Activated naive CD8-positive, alpha-beta T cell treated with anti-CD3 and anti-CD28 coated beads, Interleukin-2, amount 10 ng/mL, durations not matched to agents 7 days and 5 days (primary cell): ENCODE results near the gene ZNF683. TPM values are rescaled to one million over a fixed set of nuclear protein-coding genes. Genes with fewer than 3 reads are reported as not detected.

Experiments used
- ATAC-seq: fragments of 150-1000 bp; cut with Tn5 transposase; one replicate; pipeline ENCODE4 v1.10.0; 2021; ENCODE audit warnings: low read depth, moderate library complexity
- POLR2A ChIA-PET: fragments of 350-600 bp; sonication (Branson Sonifier 250); formaldehyde crosslinking; loops from one replicate; lab custom pipeline; 2021; ENCODE audit warnings: antibody characterized with exemption; lab: Charles Lee
- DNase-seq: peaks from one replicate; pipeline ENCODE4 v3.0.0; 2021
- H3K27ac Mint-ChIP-seq: one replicate; pipeline ENCODE4 v1.8.0; 2022; ENCODE audit warnings: mild to moderate bottlenecking, mixed read lengths
- H3K27me3 Mint-ChIP-seq: one replicate; pipeline ENCODE4 v1.8.0; 2022; ENCODE audit warnings: mild to moderate bottlenecking, moderate library complexity, mixed read lengths
- H3K36me3 Mint-ChIP-seq: one replicate; pipeline ENCODE4 v1.8.0; 2021; ENCODE audit warnings: mild to moderate bottlenecking, mixed read lengths
- H3K4me1 Mint-ChIP-seq: one replicate; pipeline ENCODE4 v1.8.0; 2021; ENCODE audit warnings: mixed read lengths
- H3K4me3 Mint-ChIP-seq: one replicate; pipeline ENCODE4 v1.8.0; 2022; ENCODE audit warnings: mild to moderate bottlenecking, moderate library complexity, mixed read lengths
- H3K9me3 Mint-ChIP-seq: one replicate; pipeline ENCODE4 v1.8.0; 2021; ENCODE audit warnings: mixed read lengths
- total RNA-seq, 2 experiments: library from RNA; stranded (reverse); gene quantifications; one replicate each; pipeline ENCODE4 v1.2.3, GENCODE V29; 2021

ZNF683 gene
- total RNA-seq, 2 experiments from 2014 or later: 9.3 to 9.9 TPM

DNA sequence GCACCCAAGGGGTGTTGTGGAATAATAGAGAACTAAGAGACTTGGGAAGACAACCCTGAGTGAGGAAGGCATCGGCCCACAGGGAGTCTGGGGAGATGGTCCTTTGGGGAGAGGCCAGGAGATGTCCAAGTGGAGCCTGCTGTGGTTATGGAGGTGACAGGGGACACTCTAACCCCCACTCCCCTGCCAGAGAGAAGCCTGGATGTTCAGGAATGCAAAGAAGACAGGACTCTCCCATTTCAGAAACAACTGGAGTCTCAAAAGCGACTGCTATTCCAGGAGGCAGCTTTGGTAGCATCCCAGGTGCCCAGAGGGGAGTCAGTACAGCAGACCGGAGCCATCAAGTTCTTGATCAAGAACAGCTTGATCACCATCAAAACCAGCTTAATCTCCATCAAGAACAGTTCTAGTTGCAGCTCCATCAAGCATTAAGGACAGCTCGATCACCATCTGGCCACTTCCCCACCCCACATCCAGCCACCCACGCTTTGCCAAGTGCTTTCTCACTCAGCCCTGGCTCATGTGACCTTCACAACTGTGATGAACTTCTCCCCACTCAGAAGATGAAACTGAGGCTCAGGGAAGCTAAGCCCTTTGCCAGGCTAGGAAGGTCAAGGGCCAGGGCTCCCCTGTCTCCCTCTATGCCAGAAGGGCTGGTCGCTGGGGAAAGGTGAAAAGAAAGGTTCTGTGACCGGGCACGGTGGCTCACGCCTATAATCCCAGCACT, 54.0 kb downstream of the ZNF683 start:
- peak overlapping the region; percentile 83 for H3K27ac Mint-ChIP-seq
- H3K4me3 Mint-ChIP-seq: peak overlapping the region; percentile 94
- H3K27me3 Mint-ChIP-seq: no peaks in the 10 kb centered on the region
- DNase-seq (no peak), ATAC-seq (no peak)
- H3K9me3 Mint-ChIP-seq: no peaks in the 10 kb centered on the region
- H3K36me3 Mint-ChIP-seq: peaks cover 43% of the 10 kb centered on the region
- peaks cover 51% of the 10 kb centered on the region for H3K4me1 Mint-ChIP-seq
- POLR2A ChIA-PET: interaction anchor here (0.6 to 24.2 kb wide), 11 partner anchors 10 to 74 kb away, joined by 3 to 1079 read pairs (median 6); partner anchors contain the start of genes SH3BGRL3 and UBXN11

DNA sequence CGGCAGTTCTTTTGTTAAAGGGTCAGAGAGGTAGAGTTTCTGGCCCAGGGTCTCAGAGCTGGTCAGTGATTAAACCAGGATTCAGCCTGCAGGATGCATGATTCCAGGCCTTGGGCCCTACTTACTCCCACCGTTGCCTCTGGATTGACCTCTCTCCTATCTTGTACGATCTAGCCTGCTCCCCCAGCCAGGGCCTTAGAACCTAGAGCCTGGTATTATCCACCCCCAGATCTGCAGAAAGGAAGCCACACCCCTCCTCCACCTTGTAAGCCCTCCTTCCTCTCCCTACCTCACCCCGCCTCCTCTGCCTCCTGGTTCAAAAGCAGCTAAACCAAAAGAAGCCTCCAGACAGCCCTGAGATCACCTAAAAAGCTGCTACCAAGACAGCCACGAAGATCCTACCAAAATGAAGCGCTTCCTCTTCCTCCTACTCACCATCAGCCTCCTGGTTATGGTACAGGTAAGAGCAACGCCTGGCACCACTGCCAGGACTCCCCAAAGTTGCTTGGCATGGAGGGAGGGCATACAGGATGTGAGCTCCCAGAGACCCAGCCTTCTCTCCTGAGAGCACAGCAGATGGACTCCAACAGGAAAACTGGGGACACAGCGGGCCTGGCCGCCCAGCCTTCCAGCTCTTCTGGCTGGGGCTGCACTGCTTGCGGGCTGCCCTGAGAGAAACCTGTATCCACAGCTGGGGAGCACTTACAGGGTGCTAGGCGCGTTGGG, 54.8 kb downstream of the ZNF683 start, which contains the start of gene CD52:
Gene CD52 (plus strand): TSS at position 347 of the 726 bp plus-strand sequence. CDS start 60 bp downstream, at position 407.
- Mint-ChIP-seq H3K4me1 (peaks cover 53% of the 10 kb centered on the region), H3K36me3 (peaks cover 39% of the 10 kb centered on the region), H3K4me3 (peak within 1 kb of the TSS; percentile 94), H3K27ac (peak within 1 kb of the TSS; percentile 83), H3K27me3 (no peaks in the 10 kb centered on the region), H3K9me3 (no peaks in the 10 kb centered on the region)
- POLR2A ChIA-PET: interaction anchor here (0.6 to 24.2 kb wide), 12 partner anchors 9 to 1904 kb away, joined by 3 to 1079 read pairs (median 6); partner anchors contain the start of genes SH3BGRL3 and UBXN11
- ATAC-seq: peak; percentile 75
- peak; percentile 65 for DNase-seq

DNA sequence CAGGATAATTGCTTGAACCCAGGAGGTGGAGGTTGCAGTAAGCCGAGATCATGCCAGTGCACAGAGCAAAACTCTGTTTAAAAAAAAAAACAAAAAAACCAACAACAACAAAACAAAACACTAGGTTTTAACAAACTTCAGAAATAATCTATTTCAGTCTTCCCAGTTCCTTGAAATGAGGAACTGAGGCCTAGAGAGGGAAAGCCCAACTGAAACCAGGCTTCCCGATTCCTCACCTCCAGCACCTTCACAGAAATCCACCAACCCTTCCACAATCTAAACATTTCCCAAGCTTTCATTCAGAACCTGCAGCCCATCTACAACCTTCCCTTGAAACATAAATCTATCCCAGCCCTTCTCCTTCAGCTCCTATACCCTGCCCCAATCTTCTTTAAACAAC, 55.4 kb downstream of the ZNF683 start:
- Mint-ChIP-seq H3K36me3 (peaks cover 33% of the 10 kb centered on the region), H3K9me3 (no peaks in the 10 kb centered on the region)

DNA sequence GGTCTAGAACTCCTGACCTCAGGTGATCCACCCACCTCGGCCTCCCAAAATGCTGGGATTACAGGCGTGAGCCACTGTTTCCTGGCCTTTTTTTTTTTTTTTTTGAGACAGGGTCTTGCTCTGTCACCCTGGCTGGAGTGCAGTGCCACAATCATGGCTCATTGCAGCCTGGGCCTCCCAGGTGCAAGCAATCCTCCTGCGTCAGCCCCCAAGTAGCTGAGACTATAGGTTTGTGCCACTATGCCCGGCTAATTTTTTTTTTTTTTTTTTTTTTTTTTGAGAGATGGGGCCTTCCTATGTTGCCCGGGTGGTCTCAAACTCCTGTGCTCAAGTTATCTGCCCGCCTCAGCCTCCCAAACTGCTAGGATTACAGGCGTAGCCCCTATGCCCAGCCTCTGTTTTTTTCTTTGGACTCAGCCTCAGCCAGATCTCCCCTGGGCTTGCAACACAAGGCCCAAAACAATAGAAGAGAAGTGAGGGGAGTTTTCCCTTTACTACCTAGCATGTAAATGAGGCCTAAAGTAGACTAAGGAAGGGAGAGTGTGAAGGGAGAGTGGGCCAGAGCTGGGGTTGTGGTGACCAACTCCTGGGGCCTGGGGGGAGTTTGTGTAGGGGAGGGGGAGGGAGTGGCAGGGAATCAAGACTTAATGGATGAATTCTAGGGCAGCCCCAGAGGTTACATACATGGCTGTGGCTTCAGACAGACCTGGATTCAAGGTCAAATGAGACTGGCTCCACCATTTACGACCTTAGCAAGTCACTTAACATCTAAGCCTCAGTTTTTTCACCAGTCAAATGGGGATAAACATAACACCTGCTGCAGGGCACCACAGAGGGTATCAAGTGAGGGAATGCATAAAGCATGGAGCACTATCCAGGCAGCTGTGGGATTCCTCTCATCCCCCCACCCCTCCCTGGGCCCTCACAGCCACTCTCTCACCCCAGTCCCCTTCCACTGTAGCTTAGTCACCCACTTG, 56.4 kb downstream of the ZNF683 start:
- Mint-ChIP-seq H3K4me1 (peaks cover 47% of the 10 kb centered on the region), H3K9me3 (no peaks in the 10 kb centered on the region), H3K27ac (peak overlapping the region; percentile 81), H3K27me3 (no peaks in the 10 kb centered on the region), H3K36me3 (peaks cover 28% of the 10 kb centered on the region), H3K4me3 (peak overlapping the region; percentile 94)
- POLR2A ChIA-PET: interaction anchor here (0.6 to 24.2 kb wide), 8 partner anchors 8 to 68 kb away, joined by 3 to 1079 read pairs (median 6); partner anchors contain the start of genes SH3BGRL3 and UBXN11
- ATAC-seq (no peak), DNase-seq (no peak)

More for the DNA sequence above, 55.4 kb downstream of the ZNF683 start:
- POLR2A ChIA-PET: interaction anchor here (0.7 to 24.2 kb wide), 9 partner anchors 9 to 76 kb away, joined by 3 to 1079 read pairs (median 6); partner anchors contain the start of genes SH3BGRL3 and UBXN11
- H3K4me3 Mint-ChIP-seq: peak overlapping the region; percentile 94
- no peaks in the 10 kb centered on the region for H3K27me3 Mint-ChIP-seq
- ATAC-seq (no peak), DNase-seq (no peak)
- H3K27ac Mint-ChIP-seq: peak overlapping the region; percentile 83
- H3K4me1 Mint-ChIP-seq: peaks cover 47% of the 10 kb centered on the region

DNA sequence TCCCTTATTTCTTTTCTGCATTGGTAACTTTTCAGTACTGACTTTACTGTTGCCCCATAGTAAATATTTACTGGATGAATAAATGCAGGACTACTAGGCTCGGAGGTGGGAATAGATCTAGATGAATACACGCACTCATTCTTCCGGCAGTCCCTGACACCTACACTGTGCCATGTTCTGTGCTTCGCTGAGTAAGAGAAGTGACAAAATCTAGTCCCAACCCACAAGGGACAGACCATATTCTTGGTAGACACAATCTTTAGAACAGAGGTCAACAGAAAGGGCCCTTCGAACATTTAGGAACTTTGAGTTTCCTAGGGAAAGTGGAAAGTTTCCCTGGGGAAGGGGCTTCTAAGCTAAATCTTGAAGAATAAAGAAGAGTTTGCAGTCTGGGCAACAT, 58.0 kb downstream of the ZNF683 start:
- H3K27me3 Mint-ChIP-seq: no peaks in the 10 kb centered on the region
- H3K27ac Mint-ChIP-seq: no peak overlapping the region
- no peak for DNase-seq
- H3K4me1 Mint-ChIP-seq: peaks cover 42% of the 10 kb centered on the region
- ATAC-seq: no peak
- H3K36me3 Mint-ChIP-seq: peaks cover 19% of the 10 kb centered on the region
- no peak overlapping the region for H3K4me3 Mint-ChIP-seq
- POLR2A ChIA-PET: interaction anchor here (1.8 to 24.2 kb wide), 2 partner anchors 8 to 31 kb away, joined by 27 to 1079 read pairs; partner anchors contain the start of genes SH3BGRL3 and UBXN11
- no peaks in the 10 kb centered on the region for H3K9me3 Mint-ChIP-seq

Other genes starting within 250 kb of the ZNF683 start
- not detected for gene FAM110D, start 213.7 kb downstream of the ZNF683 start, total RNA-seq
- gene C1orf232, start 203.8 kb downstream of the ZNF683 start, total RNA-seq: not detected
- gene ZNF593, start 202.8 kb downstream of the ZNF683 start, total RNA-seq: 10 to 100 TPM; 26.5 to 31.0 TPM
- not detected for gene ZNF593OS, start 200.9 kb downstream of the ZNF683 start, total RNA-seq
- 1 to 10 TPM; 4.5 to 6.0 TPM for gene CNKSR1, start 195.3 kb downstream of the ZNF683 start, total RNA-seq
- not detected for gene CATSPER4, start 182.1 kb downstream of the ZNF683 start, total RNA-seq
- gene CEP85, start 138.6 kb downstream of the ZNF683 start, total RNA-seq: 10 to 100 TPM; 36.0 to 37.2 TPM
- 100 to 1,000 TPM; 531 to 542 TPM for gene SH3BGRL3, start 92.7 kb downstream of the ZNF683 start, total RNA-seq
- 10 to 100 TPM; 60.5 to 64.1 TPM for gene UBXN11, start 66.1 kb downstream of the ZNF683 start, total RNA-seq
- 1,000 to 10,000 TPM; 1,078 to 1,088 TPM for gene CD52, start 54.8 kb downstream of the ZNF683 start, total RNA-seq
- 10 to 100 TPM in 1 of 2 experiments, 1 to 10 TPM in 1; 7.9 to 10.3 TPM for gene CRYBG2, start 18.6 kb downstream of the ZNF683 start, total RNA-seq
- gene LIN28A, start 38.1 kb upstream of the ZNF683 start, total RNA-seq: not detected
- gene DHDDS, start 59.6 kb upstream of the ZNF683 start, total RNA-seq: 10 to 100 TPM; 45.9 to 48.2 TPM
- gene HMGN2, start 99.7 kb upstream of the ZNF683 start, total RNA-seq: 100 to 1,000 TPM; 812 to 846 TPM
- 100 to 1,000 TPM; 138 to 153 TPM for gene RPS6KA1, start 157.0 kb upstream of the ZNF683 start, total RNA-seq